Mammary epithelial cell (primary cell): ENCODE data around the gene FRAS1.

Experiments used
- CTCF ChIP-seq, 2 donors: IDR thresholded peaks in 1 of 2; conservative IDR thresholded peaks in 1 of 2; 2 replicates each; pipeline ENCODE4 v1.5.1; 2011 to 2012; ENCODE audit warnings: inconsistent platforms in 2 of 2, low read length in 2 of 2, mild to moderate bottlenecking in 2 of 2, control low read depth in 1 of 2, low read depth in 1 of 2; ENCODE audit not compliant: insufficient read depth in 1 of 2; ENCODE audit errors: extremely low read depth in 1 of 2
- EZH2 ChIP-seq: IDR thresholded peaks from 2 replicates; pipeline ENCODE4 v1.6.1; 2012; ENCODE audit warnings: low read length, inconsistent platforms, borderline replicate concordance

- TF ChIP-seq EZH2 (no peak), CTCF (conservative IDR thresholded peaks at IDR 0.05 in 1 of 2, IDR thresholded peaks at IDR 0.05 in 1 of 2; ENCODE audit: extremely low read depth in 1 of 2, insufficient read depth in 1 of 2, low read depth in 1 of 2, low read length in 2 of 2) (peak in 1 of 2 donors; percentile 0)
Measured at GRCh38 chr4:78551420-78552351, 494.6 kb downstream of the FRAS1 start, which contains the start of gene ANXA3.
